Effector memory CD4-positive, alpha-beta T cell (primary cell): Measurements from ENCODE around the gene DDX3X.
A peak's percentile ranks its signal among the peaks of the same experiment; 100 is the strongest.

ENCODE experiments used
- DNase-seq, 3 donors: peaks; one replicate each; pipeline ENCODE4 v3.0.0-alpha.2; 2020
- H3K27ac ChIP-seq: 2 replicates; pipeline ENCODE4 v1.7.0; 2013; ENCODE audit warnings: mild to moderate bottlenecking, low read length, moderate library complexity; ENCODE audit not compliant: insufficient read depth, poor library complexity, severe bottlenecking
- H3K27me3 ChIP-seq: replicated peaks from 2 replicates; pipeline ENCODE4 v1.7.0; 2013; ENCODE audit warnings: mild to moderate bottlenecking, low read length; ENCODE audit not compliant: insufficient read depth, control insufficient read depth, poor library complexity, severe bottlenecking
- H3K36me3 ChIP-seq: 2 replicates; pipeline ENCODE4 v1.7.0; 2013; ENCODE audit warnings: mild to moderate bottlenecking, low read length, moderate library complexity; ENCODE audit not compliant: control insufficient read depth, insufficient read depth
- H3K4me1 ChIP-seq: 2 replicates; pipeline ENCODE4 v1.7.0; 2013; ENCODE audit warnings: low read length, mild to moderate bottlenecking; ENCODE audit not compliant: control insufficient read depth, insufficient read depth, poor library complexity, severe bottlenecking
- H3K4me3 ChIP-seq: 2 replicates; pipeline ENCODE4 v1.7.0; 2013; ENCODE audit warnings: low read length, low read depth, mild to moderate bottlenecking; ENCODE audit not compliant: insufficient read depth, poor library complexity, severe bottlenecking
- H3K9me3 ChIP-seq: 2 replicates; pipeline ENCODE4 v1.7.0; 2013; ENCODE audit warnings: mild to moderate bottlenecking, low read length, moderate library complexity; ENCODE audit not compliant: control insufficient read depth

DDX3X gene

DNA sequence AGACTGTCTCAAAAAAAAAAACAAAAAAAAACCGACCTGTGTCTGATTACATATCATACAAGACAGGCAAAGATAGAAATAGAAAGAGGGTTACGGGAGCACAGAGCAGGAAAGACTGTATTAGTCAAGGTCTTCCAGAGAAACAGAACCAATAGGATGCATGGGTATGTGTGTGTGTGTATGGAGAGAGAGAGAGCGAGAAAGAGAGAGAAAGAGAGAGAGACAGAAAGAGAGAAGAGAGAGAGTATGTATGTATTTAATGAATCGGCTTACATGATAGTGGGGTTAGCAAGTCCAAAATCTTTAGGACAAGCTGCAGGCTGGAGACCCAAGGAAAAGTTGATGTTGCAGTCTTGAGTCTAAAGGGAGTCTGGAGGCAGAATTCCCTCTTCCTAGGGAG is 7.5 kb upstream of the DDX3X start:
- H3K9me3 ChIP-seq, result no peaks in the 10 kb centered on the region
- no peak overlapping the region for H3K4me3 ChIP-seq
- H3K4me1 ChIP-seq, result peaks cover 12% of the 10 kb centered on the region
- no peak overlapping the region for H3K27ac ChIP-seq
- no peak for DNase-seq
- no peaks in the 10 kb centered on the region for H3K36me3 ChIP-seq
- H3K27me3 ChIP-seq, result no peaks in the 10 kb centered on the region

DNA sequence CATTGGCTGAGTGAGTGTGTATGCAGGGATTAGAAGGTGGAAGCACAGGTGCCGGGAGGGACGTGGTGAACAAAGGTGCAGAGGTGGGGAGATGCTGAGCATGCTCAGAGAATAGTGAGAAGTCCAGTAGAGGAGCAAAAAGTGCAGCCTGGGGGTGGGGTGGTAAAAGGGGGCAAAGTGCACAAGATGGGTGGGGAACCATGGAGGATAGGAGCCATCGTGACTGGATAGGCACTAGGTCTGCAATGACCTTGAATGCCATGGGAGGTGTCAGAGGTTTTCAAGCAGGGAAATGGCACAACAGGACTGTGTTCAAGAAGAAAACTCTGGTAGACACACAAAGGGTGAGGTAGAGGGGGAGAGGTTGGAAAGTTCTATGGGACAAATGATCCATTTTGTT is 6.6 kb upstream of the DDX3X start:
- H3K4me3 ChIP-seq, result no peak overlapping the region
- H3K36me3 ChIP-seq, result no peaks in the 10 kb centered on the region
- no peaks in the 10 kb centered on the region for H3K9me3 ChIP-seq
- H3K27me3 ChIP-seq, result no peaks in the 10 kb centered on the region
- peaks cover 12% of the 10 kb centered on the region for H3K4me1 ChIP-seq
- DNase-seq, result no peak
- no peak overlapping the region for H3K27ac ChIP-seq

- H3K4me3 ChIP-seq, result no peak overlapping the region
- H3K9me3 ChIP-seq, result no peaks in the 10 kb centered on the region
- H3K36me3 ChIP-seq, result peaks cover 1% of the 10 kb centered on the region
- H3K4me1 ChIP-seq, result peaks cover 12% of the 10 kb centered on the region
- no peaks in the 10 kb centered on the region for H3K27me3 ChIP-seq
- no peak for DNase-seq
- no peak overlapping the region for H3K27ac ChIP-seq
Observed at GRCh38 chrX:41329101-41329500, 4.9 kb upstream of the DDX3X start.

DNA sequence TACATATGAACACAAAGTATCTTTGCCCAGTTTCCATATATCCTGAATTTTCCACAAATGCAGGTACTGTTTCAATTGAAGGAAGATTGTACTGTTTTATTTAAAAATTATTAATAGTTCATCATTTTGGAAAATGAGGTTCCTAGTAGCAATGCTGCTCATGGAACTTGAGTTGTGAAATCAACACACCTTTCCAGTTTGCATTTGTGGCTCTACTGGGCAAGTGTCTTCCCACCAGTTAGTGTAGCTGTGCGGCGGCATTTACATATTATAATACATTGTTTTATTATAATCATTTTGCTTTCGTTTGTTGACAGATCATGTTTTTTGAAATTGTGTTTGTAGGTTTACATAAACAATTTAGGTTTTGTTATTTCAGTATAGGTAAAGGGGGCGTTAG is 2.0 kb upstream of the DDX3X start:
- peaks cover 7% of the 10 kb centered on the region for H3K36me3 ChIP-seq
- H3K4me3 ChIP-seq, result peak overlapping the region; percentile 99
- no peaks in the 10 kb centered on the region for H3K9me3 ChIP-seq
- no peaks in the 10 kb centered on the region for H3K27me3 ChIP-seq
- H3K4me1 ChIP-seq, result peaks cover 14% of the 10 kb centered on the region
- H3K27ac ChIP-seq, result peak overlapping the region; percentile 99
- no peak for DNase-seq

DNA sequence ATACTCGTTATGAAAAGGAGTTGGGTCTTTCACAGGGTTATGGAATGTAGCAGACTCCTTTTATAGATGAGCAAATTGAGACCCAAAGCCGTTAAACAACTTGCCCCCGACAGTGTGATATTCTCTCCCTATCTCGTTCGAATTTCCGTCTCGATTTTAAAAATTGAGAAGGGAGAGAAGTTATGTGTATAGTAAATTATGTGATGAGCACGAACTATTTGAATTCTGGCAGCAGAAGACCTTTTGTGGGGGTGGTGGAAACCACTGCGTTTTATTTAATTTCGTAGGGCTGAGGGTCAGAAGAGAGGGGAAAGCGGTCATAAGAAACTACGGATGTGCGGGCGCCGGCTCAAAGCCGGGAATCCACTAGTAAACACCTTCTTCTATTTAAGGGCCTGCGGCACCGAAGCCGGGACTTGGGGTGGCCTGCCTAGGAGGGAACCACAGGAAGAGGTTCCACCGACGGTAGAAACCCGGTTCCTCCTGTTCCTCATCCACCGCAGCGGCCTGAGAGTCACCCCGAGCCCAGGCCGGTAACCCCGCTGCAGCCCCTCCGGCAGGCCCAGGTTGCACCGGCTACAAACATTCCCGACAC is 1.5 kb upstream of the DDX3X start:
- Histone ChIP-seq H3K27ac (peak overlapping the region; percentile 99), H3K27me3 (no peaks in the 10 kb centered on the region), H3K4me3 (peak overlapping the region; percentile 99), H3K36me3 (peaks cover 7% of the 10 kb centered on the region), H3K4me1 (peaks cover 17% of the 10 kb centered on the region), H3K9me3 (no peaks in the 10 kb centered on the region)
- DNase-seq, result peak in 1 of 3 donors; percentile 6

DNA sequence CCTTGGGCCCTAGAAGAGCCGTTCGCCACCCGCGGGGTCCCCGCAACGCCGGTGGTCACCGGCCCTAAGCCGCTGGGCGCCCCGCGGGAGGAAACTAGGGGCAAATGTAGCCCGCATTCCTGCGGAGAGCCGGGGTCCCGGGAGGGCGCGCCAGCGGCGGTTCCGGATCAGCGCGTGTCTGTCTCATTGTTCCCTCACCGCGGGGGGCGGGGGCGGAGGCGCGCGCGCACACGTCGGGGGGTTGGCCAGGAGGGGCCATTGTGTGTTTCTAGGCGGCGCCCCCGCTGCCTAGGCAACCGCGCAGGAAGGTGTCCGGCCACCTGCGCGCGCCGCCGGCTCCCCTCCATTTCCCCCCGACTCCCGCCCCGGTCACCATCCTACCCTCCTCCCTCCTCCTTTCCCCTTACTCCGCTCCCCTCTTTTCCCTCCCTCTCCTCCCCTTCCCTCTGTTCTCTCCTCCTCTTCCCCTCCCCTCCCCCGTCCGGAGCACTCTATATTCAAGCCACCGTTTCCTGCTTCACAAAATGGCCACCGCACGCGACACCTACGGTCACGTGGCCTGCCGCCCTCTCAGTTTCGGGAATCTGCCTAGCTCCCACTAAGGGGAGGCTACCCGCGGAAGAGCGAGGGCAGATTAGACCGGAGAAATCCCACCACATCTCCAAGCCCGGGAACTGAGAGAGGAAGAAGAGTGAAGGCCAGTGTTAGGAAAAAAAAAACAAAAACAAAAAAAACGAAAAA is 789 bp upstream of the DDX3X start:
- peaks cover 8% of the 10 kb centered on the region for H3K36me3 ChIP-seq
- H3K27ac ChIP-seq, result peak overlapping the region; percentile 99
- H3K4me3 ChIP-seq, result peak overlapping the region; percentile 99
- DNase-seq, result peak; percentile 75 to 87 (median 81)
- no peaks in the 10 kb centered on the region for H3K27me3 ChIP-seq
- H3K4me1 ChIP-seq, result peaks cover 18% of the 10 kb centered on the region
- H3K9me3 ChIP-seq, result no peaks in the 10 kb centered on the region

GRCh38 chrX:41334363-41335197 is 618 bp downstream of the DDX3X start:
- Histone ChIP-seq H3K4me3 (peak overlapping the region; percentile 99), H3K4me1 (peaks cover 29% of the 10 kb centered on the region), H3K36me3 (peaks cover 13% of the 10 kb centered on the region), H3K27me3 (no peaks in the 10 kb centered on the region), H3K27ac (peak overlapping the region; percentile 99), H3K9me3 (no peaks in the 10 kb centered on the region)
- peak; percentile 56 to 74 (median 72) for DNase-seq

GRCh38 chrX:41335198-41335957 is 1.4 kb downstream of the DDX3X start:
- Histone ChIP-seq H3K27ac (peak overlapping the region; percentile 99), H3K27me3 (no peaks in the 10 kb centered on the region), H3K9me3 (no peaks in the 10 kb centered on the region), H3K36me3 (peaks cover 15% of the 10 kb centered on the region), H3K4me3 (peak overlapping the region; percentile 99), H3K4me1 (peaks cover 24% of the 10 kb centered on the region)
- DNase-seq, result no peak

DNA sequence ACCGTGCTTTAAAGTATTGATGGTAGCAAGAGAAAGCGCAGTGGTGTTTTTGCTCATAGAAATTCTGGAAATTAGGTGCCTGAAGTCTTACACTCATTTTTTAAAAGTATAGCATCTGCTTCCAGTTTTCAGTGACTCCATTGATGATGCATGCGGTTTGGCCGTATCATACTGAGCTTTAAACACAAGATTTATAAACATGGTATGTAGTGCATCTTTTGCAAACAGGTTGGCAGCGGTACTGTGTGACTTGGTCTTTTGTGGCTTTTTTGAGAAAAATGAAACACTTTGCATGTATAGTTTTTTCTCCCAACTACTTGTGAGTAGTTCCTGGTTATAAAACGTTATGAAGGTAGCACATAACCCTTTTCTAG is 2.0 kb downstream of the DDX3X start:
- DNase-seq, result no peak
- H3K4me3 ChIP-seq, result peak overlapping the region; percentile 99
- H3K27ac ChIP-seq, result peak overlapping the region; percentile 99
- peaks cover 20% of the 10 kb centered on the region for H3K36me3 ChIP-seq
- peaks cover 21% of the 10 kb centered on the region for H3K4me1 ChIP-seq
- no peaks in the 10 kb centered on the region for H3K9me3 ChIP-seq
- H3K27me3 ChIP-seq, result no peaks in the 10 kb centered on the region
